ENCODE measurements around the gene PPP2R2C. TPM values are rescaled to one million over a fixed set of nuclear protein-coding genes. Genes with fewer than 3 reads are reported as not detected.

The PPP2R2C gene
- total and polyA plus RNA-seq, 2 experiments from 2014 or later, result 1.3 to 9.2 TPM

DNA sequence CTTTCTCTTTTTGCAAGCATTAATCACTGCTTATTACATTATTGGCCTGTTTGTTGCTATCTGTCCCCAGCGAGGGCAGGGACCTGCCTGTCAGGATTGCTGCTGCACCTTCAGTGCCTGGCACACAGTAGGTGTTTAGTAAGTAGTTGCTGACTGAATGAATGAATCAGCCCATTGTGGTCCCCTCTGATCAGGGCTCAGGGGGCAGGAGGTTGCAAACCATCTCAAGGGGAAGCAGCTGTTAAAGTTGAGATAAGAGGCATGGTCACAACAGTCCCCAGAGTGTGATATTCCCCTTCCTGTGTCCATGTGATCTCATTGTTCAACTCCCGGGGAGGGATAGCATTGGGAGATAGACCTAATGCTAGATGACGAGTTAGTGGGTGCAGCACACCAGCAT, 117.4 kb downstream of the PPP2R2C start (continued):
- TF ChIP-seq ZNF462 (CRISPR knock-in tag; IDR thresholded peaks at IDR 0.05) (no peak), STAT1 (IDR thresholded peaks at IDR 0.05; ENCODE audit: unreplicated experiment) (no peak), ZNF114 (CRISPR knock-in tag; IDR thresholded peaks at IDR 0.05) (no peak), EZH2phosphoT487 (IDR thresholded peaks at IDR 0.05; ENCODE audit: unreplicated experiment) (no peak), ZNF331 (CRISPR knock-in tag; IDR thresholded peaks at IDR 0.05; ENCODE audit: low read depth) (no peak)

GRCh38 chr4:6354626-6355025, 117.8 kb downstream of the PPP2R2C start:
- Histone ChIP-seq H3K36me3 (ENCODE audit: insufficient read depth) (no peaks in the 10 kb centered on the region), H2AFZ (no peak overlapping the region), H3K27ac (ENCODE audit: low read depth) (no peak overlapping the region), H3K9me2 (ENCODE audit: insufficient read depth) (no peaks in the 10 kb centered on the region), H3F3A (replicated peaks; ENCODE audit: low read depth) (no peaks in the 10 kb centered on the region), H3K27me3 (ENCODE audit: insufficient read depth) (no peaks in the 10 kb centered on the region), H3K4me2 (no peak overlapping the region), H3K4me3 (no peak overlapping the region), H3K4me1 (ENCODE audit: insufficient read depth) (no peaks in the 10 kb centered on the region), H4K20me1 (replicated peaks; ENCODE audit: insufficient read depth) (no peaks in the 10 kb centered on the region), H3K79me2 (replicated peaks; ENCODE audit: insufficient read depth) (no peaks in the 10 kb centered on the region)
- Mint-ChIP-seq H3K4me3 (no peak overlapping the region), H3K9me3 (no peaks in the 10 kb centered on the region; the same call in 2 of the 3 replicates), H3K4me1 (no peaks in the 10 kb centered on the region; the same call in 2 of the 3 replicates), H3K36me3 (ENCODE audit: low read depth) (no peaks in the 10 kb centered on the region), H3K27me3 (ENCODE audit: insufficient read depth, low read depth, poor library complexity) (peaks cover 6% of the 10 kb centered on the region), H3K27ac (no peak overlapping the region)
- TF ChIP-seq JUNB (IDR thresholded peaks at IDR 0.05; ENCODE audit: unreplicated experiment), result no peak
- TF ChIP-seq, protein P1, sequence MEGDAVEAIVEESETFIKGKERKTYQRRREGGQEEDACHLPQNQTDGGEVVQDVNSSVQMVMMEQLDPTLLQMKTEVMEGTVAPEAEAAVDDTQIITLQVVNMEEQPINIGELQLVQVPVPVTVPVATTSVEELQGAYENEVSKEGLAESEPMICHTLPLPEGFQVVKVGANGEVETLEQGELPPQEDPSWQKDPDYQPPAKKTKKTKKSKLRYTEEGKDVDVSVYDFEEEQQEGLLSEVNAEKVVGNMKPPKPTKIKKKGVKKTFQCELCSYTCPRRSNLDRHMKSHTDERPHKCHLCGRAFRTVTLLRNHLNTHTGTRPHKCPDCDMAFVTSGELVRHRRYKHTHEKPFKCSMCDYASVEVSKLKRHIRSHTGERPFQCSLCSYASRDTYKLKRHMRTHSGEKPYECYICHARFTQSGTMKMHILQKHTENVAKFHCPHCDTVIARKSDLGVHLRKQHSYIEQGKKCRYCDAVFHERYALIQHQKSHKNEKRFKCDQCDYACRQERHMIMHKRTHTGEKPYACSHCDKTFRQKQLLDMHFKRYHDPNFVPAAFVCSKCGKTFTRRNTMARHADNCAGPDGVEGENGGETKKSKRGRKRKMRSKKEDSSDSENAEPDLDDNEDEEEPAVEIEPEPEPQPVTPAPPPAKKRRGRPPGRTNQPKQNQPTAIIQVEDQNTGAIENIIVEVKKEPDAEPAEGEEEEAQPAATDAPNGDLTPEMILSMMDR (conservative IDR thresholded peaks at IDR 0.05; ENCODE audit: low read depth in 2 of 2), result no peak
- no peak for TF ChIP-seq NANOG (IDR thresholded peaks at IDR 0.05; ENCODE audit: borderline replicate concordance)
- no peak for TF ChIP-seq POLR2AphosphoS5 (IDR thresholded peaks at IDR 0.05; ENCODE audit: low read depth)
- TF ChIP-seq ZNF114 (CRISPR knock-in tag; IDR thresholded peaks at IDR 0.05), result no peak
- TF ChIP-seq, protein P2, sequence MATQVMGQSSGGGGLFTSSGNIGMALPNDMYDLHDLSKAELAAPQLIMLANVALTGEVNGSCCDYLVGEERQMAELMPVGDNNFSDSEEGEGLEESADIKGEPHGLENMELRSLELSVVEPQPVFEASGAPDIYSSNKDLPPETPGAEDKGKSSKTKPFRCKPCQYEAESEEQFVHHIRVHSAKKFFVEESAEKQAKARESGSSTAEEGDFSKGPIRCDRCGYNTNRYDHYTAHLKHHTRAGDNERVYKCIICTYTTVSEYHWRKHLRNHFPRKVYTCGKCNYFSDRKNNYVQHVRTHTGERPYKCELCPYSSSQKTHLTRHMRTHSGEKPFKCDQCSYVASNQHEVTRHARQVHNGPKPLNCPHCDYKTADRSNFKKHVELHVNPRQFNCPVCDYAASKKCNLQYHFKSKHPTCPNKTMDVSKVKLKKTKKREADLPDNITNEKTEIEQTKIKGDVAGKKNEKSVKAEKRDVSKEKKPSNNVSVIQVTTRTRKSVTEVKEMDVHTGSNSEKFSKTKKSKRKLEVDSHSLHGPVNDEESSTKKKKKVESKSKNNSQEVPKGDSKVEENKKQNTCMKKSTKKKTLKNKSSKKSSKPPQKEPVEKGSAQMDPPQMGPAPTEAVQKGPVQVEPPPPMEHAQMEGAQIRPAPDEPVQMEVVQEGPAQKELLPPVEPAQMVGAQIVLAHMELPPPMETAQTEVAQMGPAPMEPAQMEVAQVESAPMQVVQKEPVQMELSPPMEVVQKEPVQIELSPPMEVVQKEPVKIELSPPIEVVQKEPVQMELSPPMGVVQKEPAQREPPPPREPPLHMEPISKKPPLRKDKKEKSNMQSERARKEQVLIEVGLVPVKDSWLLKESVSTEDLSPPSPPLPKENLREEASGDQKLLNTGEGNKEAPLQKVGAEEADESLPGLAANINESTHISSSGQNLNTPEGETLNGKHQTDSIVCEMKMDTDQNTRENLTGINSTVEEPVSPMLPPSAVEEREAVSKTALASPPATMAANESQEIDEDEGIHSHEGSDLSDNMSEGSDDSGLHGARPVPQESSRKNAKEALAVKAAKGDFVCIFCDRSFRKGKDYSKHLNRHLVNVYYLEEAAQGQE (IDR thresholded peaks at IDR 0.05; ENCODE audit: unreplicated experiment), result no peak
- no peak for TF ChIP-seq ETS1 (IDR thresholded peaks at IDR 0.05)
- no peak for TF ChIP-seq CREB1 (CRISPR knock-in tag; IDR thresholded peaks at IDR 0.05; ENCODE audit: low read depth)
- no peak for TF ChIP-seq ZNF331 (CRISPR knock-in tag; IDR thresholded peaks at IDR 0.05; ENCODE audit: low read depth)
- TF ChIP-seq STAT1 (IDR thresholded peaks at IDR 0.05; ENCODE audit: unreplicated experiment), result no peak
- ATAC-seq (peak; percentile 21; the same call in 2 of the 3 replicates), DNase-seq (ENCODE audit: low spot score) (no peak)

Measured in GM23338 (cell line).